Prostate gland (tissue), 2 donors: ENCODE data around the gene SCYL1. TPM values are rescaled to one million over a fixed set of nuclear protein-coding genes. Genes with fewer than 3 reads are reported as not detected.
A peak's percentile ranks its signal among the peaks of the same experiment; 100 is the strongest.

Source experiments
- DNase-seq: peaks from one replicate; pipeline ENCODE4 v3.0.0-alpha.2; 2019; ENCODE audit warnings: low spot score
- H3K27ac ChIP-seq, 2 donors: fragments of 200-600 bp; sonication (generic); 2 replicates each; pipeline ENCODE4 v1.5.1; 2017 to 2019
- H3K27me3 ChIP-seq: fragments of 200-600 bp; sonication (generic); replicated peaks from 2 replicates; pipeline ENCODE4 v1.5.1; 2019; ENCODE audit not compliant: insufficient read depth
- H3K36me3 ChIP-seq, 2 donors: fragments of 200-600 bp; sonication (generic); 1 replicate in 1 of 2; 2 replicates in 1 of 2; pipeline versions ENCODE4 v1.5.1 to v1.8.1; 2017 to 2019
- H3K4me1 ChIP-seq: fragments of 200-600 bp; sonication (generic); replicated peaks from 2 replicates; pipeline ENCODE4 v1.5.1; 2019
- H3K4me3 ChIP-seq, 2 donors: fragments of 200-600 bp; sonication (generic); 2 replicates each; pipeline ENCODE4 v1.5.1; 2017 to 2019
- H3K9me3 ChIP-seq: fragments of 200-600 bp; sonication (generic); 2 replicates; pipeline ENCODE4 v1.5.1; 2017
- POLR2A ChIP-seq: fragments of 450-650 bp; IDR thresholded peaks from one replicate; pipeline ENCODE4 v1.6.1; 2016; ENCODE audit warnings: antibody characterized with exemption, mild to moderate bottlenecking
- POLR2AphosphoS5 ChIP-seq: sonication (generic); formaldehyde crosslinking; IDR thresholded peaks from one replicate; pipeline ENCODE4 v1.6.1; 2017; ENCODE audit warnings: antibody characterized with exemption
- WGBS: methylation state at CpG from one replicate; pipeline ENCODE4 v1.1.5; 2018; 5-methylcytosine and 5-hydroxymethylcytosine counted together
- intact Hi-C: fragments of 100-400 bp; cut with DNase I; formaldehyde crosslinking; loops from one replicate; pipeline ENCODE4 v1.14.2; 2022
- total RNA-seq, 2 donors: library from RNA; depleted of rRNA; stranded (reverse); fragments of >200 nt; gene quantifications; one replicate each; pipeline ENCODE4 v1.1.0, GENCODE V29; 2016
- TF ChIP-seq, protein P1 (sequence below), 4 experiments: fragments of 200-600 bp in 2 of 4; fragments of 450-650 bp in 2 of 4; sonication (generic) in 2 of 4; IDR thresholded peaks; 1 replicate in 3 of 4; 2 replicates in 1 of 4; pipeline ENCODE4 v1.5.1; 2016 to 2019; ENCODE audit warnings: antibody characterized with exemption in 4 of 4, mild to moderate bottlenecking in 2 of 4, moderate library complexity in 2 of 4

Gene SCYL1
- total RNA-seq, 2 donors from 2014 or later = 125 to 177 TPM

DNA sequence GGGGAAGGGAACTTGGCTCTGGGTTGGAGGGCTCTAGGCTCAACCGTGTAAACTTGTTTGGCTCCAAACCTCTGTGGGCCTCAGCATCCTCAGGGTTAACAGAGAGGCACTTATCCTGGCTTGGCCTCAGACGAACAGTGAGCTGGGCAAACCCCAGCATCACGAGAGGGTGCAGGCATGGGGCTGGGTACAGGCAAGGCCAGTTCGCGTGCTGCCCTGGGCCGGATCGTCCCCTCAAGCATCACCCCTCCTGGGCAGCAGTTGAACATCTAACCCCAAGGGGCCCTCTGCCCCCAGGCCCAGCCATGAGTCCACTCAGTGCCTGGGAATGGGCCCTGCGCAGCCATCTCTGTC, 52.9 kb downstream of the SCYL1 start:
- no peaks in the 10 kb centered on the region for H3K9me3 ChIP-seq
- 33% methylated on average over 8 of the region's 8 CpGs for WGBS
- H3K36me3 ChIP-seq = peaks cover 0 to 19% of the 10 kb centered on the region in 2 donors
- peak overlapping the region; percentile 74 to 78 for H3K4me3 ChIP-seq
- peaks cover 20% of the 10 kb centered on the region for H3K4me1 ChIP-seq
- intact Hi-C loops = loop anchor here (2.0 to 5.0 kb wide), 2 partner anchors 33 to 85 kb away; partner anchors contain the start of gene RELA
- no peak for TF ChIP-seq POLR2AphosphoS5
- TF ChIP-seq, protein P1, sequence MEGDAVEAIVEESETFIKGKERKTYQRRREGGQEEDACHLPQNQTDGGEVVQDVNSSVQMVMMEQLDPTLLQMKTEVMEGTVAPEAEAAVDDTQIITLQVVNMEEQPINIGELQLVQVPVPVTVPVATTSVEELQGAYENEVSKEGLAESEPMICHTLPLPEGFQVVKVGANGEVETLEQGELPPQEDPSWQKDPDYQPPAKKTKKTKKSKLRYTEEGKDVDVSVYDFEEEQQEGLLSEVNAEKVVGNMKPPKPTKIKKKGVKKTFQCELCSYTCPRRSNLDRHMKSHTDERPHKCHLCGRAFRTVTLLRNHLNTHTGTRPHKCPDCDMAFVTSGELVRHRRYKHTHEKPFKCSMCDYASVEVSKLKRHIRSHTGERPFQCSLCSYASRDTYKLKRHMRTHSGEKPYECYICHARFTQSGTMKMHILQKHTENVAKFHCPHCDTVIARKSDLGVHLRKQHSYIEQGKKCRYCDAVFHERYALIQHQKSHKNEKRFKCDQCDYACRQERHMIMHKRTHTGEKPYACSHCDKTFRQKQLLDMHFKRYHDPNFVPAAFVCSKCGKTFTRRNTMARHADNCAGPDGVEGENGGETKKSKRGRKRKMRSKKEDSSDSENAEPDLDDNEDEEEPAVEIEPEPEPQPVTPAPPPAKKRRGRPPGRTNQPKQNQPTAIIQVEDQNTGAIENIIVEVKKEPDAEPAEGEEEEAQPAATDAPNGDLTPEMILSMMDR (IDR thresholded peaks at IDR 0.05) = no peak
- no peaks in the 10 kb centered on the region for H3K27me3 ChIP-seq
- no peak for DNase-seq
- peak overlapping the region; percentile 87 to 96 for H3K27ac ChIP-seq

DNA sequence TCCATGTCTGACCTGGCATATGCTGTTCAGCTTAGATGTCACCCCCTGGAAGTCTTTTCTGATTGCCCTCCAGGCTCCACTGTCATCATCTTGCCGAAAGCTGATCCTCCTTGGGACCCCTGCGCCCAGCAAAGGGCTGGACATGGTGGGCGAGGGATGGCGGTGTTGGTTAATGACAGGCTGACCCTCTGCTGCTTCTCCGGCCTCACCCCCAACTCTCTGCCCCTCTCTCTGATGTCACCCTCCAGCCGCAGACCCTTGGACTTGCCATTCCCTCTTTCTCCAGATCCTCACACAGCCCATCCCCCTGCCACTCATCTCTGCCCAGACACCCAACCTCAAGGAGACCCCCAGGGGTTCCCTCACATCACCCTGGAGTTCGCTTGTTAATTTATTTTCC, 53.3 kb downstream of the SCYL1 start:
- Histone ChIP-seq H3K4me1 (peaks cover 20% of the 10 kb centered on the region), H3K4me3 (peak overlapping the region in 1 of 2 donors; percentile 78), H3K27ac (peak overlapping the region; percentile 87 to 96), H3K36me3 (peaks cover 0 to 19% of the 10 kb centered on the region in 2 donors), H3K27me3 (no peaks in the 10 kb centered on the region), H3K9me3 (no peaks in the 10 kb centered on the region)
- intact Hi-C loops = loop anchor here (5.0 kb wide), 1 partner anchor 84 kb away; the partner anchor contains the start of gene RELA
- TF ChIP-seq POLR2A (no peak), POLR2AphosphoS5 (no peak)
- TF ChIP-seq, protein P1 (IDR thresholded peaks at IDR 0.05) = no peak
- no peak for DNase-seq
- 76% methylated on average over 7 of the region's 7 CpGs for WGBS

DNA sequence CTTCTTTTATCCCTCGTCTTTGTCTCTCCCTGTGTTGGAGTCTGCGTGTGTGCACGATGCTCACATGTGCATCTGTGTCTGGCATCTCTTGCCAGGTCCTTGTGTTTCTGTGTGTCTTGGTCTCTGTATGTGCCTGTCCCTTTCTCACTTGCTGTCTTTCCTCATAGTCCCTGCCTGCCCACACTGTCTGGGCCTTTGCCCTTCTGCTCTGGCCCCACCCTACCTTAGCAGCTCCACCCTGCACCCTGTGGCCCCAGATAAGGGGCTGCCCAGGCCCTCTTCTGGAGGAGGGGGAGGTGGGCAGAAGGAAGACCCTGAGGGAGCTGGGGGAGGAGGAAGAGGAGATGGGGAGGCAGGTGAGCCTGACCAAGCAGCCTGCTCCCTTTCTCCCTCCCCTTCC, 53.8 kb downstream of the SCYL1 start:
- H3K27me3 ChIP-seq = no peaks in the 10 kb centered on the region
- no peaks in the 10 kb centered on the region for H3K9me3 ChIP-seq
- no peak overlapping the region for H3K27ac ChIP-seq
- no peak for DNase-seq
- peaks cover 0 to 19% of the 10 kb centered on the region in 2 donors for H3K36me3 ChIP-seq
- H3K4me3 ChIP-seq = no peak overlapping the region
- H3K4me1 ChIP-seq = peaks cover 16% of the 10 kb centered on the region
- TF ChIP-seq POLR2AphosphoS5 (no peak), POLR2A (no peak)
- TF ChIP-seq, protein P1 (IDR thresholded peaks at IDR 0.05) = no peak
- intact Hi-C loops = loop anchor here (5.0 kb wide), 1 partner anchor 84 kb away; the partner anchor contains the start of gene RELA
- WGBS = 62% methylated on average over 3 of the region's 3 CpGs

DNA sequence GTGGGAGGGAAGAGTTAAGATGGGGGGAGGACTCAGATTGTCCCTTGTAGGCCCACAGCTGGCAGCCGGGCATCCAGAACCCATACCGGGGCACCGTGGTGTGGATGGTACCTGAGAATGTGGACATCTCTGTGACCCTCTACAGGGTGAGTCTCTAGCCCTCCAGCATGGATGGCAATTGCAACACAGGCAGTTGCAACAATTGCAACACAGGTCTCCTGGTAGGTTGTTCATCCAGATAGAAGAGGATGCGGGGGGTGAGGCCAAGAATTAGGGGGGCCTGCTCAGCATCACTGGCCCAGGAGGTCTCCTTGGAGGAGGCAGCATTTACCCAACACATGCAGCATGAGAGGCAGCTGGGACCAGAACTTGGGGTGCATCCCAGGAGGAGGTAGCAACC, 54.4 kb downstream of the SCYL1 start:
- H3K36me3 ChIP-seq = peaks cover 0 to 19% of the 10 kb centered on the region in 2 donors
- no peaks in the 10 kb centered on the region for H3K27me3 ChIP-seq
- no peak for DNase-seq
- intact Hi-C loops = loop anchor here (5.0 kb wide), 1 partner anchor 83 kb away; the partner anchor contains the start of gene RELA
- H3K9me3 ChIP-seq = no peaks in the 10 kb centered on the region
- TF ChIP-seq POLR2AphosphoS5 (no peak), POLR2A (no peak)
- TF ChIP-seq, protein P1 (IDR thresholded peaks at IDR 0.05) = no peak
- no peak overlapping the region for H3K27ac ChIP-seq
- WGBS = 89% methylated on average over 4 of the region's 4 CpGs
- no peak overlapping the region for H3K4me3 ChIP-seq
- peaks cover 13% of the 10 kb centered on the region for H3K4me1 ChIP-seq

DNA sequence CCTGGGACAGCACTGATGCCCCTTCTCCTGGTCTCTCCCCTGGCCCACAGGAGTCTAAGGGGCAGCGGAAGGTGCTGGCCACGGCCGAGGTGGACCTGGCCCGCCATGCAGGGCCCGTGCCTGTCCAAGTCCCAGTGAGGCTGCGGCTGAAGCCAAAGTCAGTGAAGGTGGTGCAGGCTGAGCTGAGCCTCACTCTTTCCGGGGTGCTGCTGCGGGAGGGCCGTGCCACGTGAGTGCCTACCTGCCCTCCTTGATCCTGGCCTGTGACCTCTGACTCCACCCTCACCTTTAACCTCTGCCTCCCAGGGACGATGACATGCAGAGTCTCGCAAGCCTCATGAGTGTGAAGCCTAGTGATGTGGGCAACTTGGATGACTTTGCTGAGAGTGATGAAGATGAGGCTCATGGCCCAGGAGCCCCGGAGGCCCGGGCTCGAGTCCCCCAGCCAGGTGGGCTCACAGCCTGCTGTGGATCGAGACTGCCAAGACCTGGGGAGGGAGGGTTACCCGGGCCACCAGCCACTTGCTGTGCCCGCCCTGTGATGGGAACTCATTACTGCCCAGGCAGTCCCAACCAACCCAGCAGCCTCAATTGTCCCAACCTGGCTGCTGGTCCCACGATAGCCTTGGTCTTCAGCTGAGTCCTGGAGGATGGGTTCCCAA, 55.3 kb downstream of the SCYL1 start:
- intact Hi-C loops = no loop called here
- DNase-seq = no peak
- peaks cover 0 to 21% of the 10 kb centered on the region in 2 donors for H3K36me3 ChIP-seq

More for the DNA sequence above, 55.3 kb downstream of the SCYL1 start:
- H3K9me3 ChIP-seq = no peaks in the 10 kb centered on the region
- H3K4me3 ChIP-seq = no peak overlapping the region
- no peaks in the 10 kb centered on the region for H3K27me3 ChIP-seq
- TF ChIP-seq POLR2AphosphoS5 (no peak), POLR2A (no peak)
- TF ChIP-seq, protein P1 (IDR thresholded peaks at IDR 0.05) = no peak
- peaks cover 13% of the 10 kb centered on the region for H3K4me1 ChIP-seq
- H3K27ac ChIP-seq = no peak overlapping the region
- 93% methylated on average over 19 of the region's 19 CpGs for WGBS
